GM21619 (cell line): ENCODE measurements around the gene ITGA11.

Experiments used
- ATAC-seq: cut with Tn5 transposase; IDR thresholded peaks from one replicate; pipeline ENCODE4 v1.9.1; 2021; ENCODE audit not compliant: unreplicated experiment

The ITGA11 gene

GRCh38 chr15:68375716-68376220 is 56.2 kb downstream of the ITGA11 start:
- no peak for ATAC-seq

- ATAC-seq = no peak
Observed at GRCh38 chr15:68375191-68375631, 56.8 kb downstream of the ITGA11 start.

- no peak for ATAC-seq
Observed at GRCh38 chr15:68374168-68374745, 57.7 kb downstream of the ITGA11 start.

- no peak for ATAC-seq
Observed at GRCh38 chr15:68373028-68373427, 58.9 kb downstream of the ITGA11 start.

GRCh38 chr15:68372291-68372811 is 59.6 kb downstream of the ITGA11 start:
- ATAC-seq = no peak

GRCh38 chr15:68371851-68372250 is 60.1 kb downstream of the ITGA11 start:
- no peak for ATAC-seq

GRCh38 chr15:68371160-68371559 is 60.8 kb downstream of the ITGA11 start:
- no peak for ATAC-seq

GRCh38 chr15:68370768-68371151 is 61.2 kb downstream of the ITGA11 start:
- ATAC-seq = no peak

GRCh38 chr15:68369931-68370767 is 61.8 kb downstream of the ITGA11 start:
- no peak for ATAC-seq

GRCh38 chr15:68368731-68369435 is 63.1 kb downstream of the ITGA11 start:
- ATAC-seq = no peak

GRCh38 chr15:68367992-68368391 is 64.0 kb downstream of the ITGA11 start:
- no peak for ATAC-seq

- ATAC-seq = no peak
Observed at GRCh38 chr15:68367226-68367625, 64.7 kb downstream of the ITGA11 start.

GRCh38 chr15:68366314-68366713 is 65.6 kb downstream of the ITGA11 start:
- ATAC-seq = no peak

- no peak for ATAC-seq
Observed at GRCh38 chr15:68365770-68366169, 66.2 kb downstream of the ITGA11 start.

- ATAC-seq = no peak
Observed at GRCh38 chr15:68365140-68365745, 66.7 kb downstream of the ITGA11 start.

GRCh38 chr15:68364660-68365035 is 67.3 kb downstream of the ITGA11 start:
- no peak for ATAC-seq

- no peak for ATAC-seq
Observed at GRCh38 chr15:68364028-68364659, 67.8 kb downstream of the ITGA11 start.

GRCh38 chr15:68363353-68363752 is 68.6 kb downstream of the ITGA11 start:
- no peak for ATAC-seq

GRCh38 chr15:68362537-68363126 is 69.3 kb downstream of the ITGA11 start:
- ATAC-seq = no peak

GRCh38 chr15:68360721-68361120 is 71.2 kb downstream of the ITGA11 start:
- ATAC-seq = no peak
